ENCODE data around the gene ANGPTL7.
A peak's percentile ranks its signal among the peaks of the same experiment; 100 is the strongest.

The ANGPTL7 gene

GRCh38 chr1:11151114-11151513, 38.0 kb upstream of the ANGPTL7 start:
- DNase-seq (ENCODE audit: low read depth, low spot score) = no peak
- Histone ChIP-seq H3K27ac (no peak overlapping the region), H3K4me3 (no peak overlapping the region), H3K36me3 (ENCODE audit: insufficient read depth, low read length) (peaks cover 46% of the 10 kb centered on the region), H3K9ac (ENCODE audit: insufficient read length) (no peak overlapping the region), H3K9me3 (ENCODE audit: low read depth, low read length) (no peaks in the 10 kb centered on the region)
- TF ChIP-seq POLR2AphosphoS5 (IDR thresholded peaks at IDR 0.05; ENCODE audit: borderline replicate concordance, low read depth, low read length) = no peak
- TF ChIP-seq FOXP2 (optimal IDR thresholded peaks at IDR 0.05; ENCODE audit: control extremely low read depth, extremely low read length, insufficient read depth) = no peak
- TF ChIP-seq EZH2 (IDR thresholded peaks at IDR 0.05) = no peak

GRCh38 chr1:11151826-11152612, 37.1 kb upstream of the ANGPTL7 start:
- no peaks in the 10 kb centered on the region for H3K9me3 ChIP-seq (ENCODE audit: low read depth, low read length)
- H3K4me3 ChIP-seq = no peak overlapping the region
- no peak for TF ChIP-seq FOXP2 (optimal IDR thresholded peaks at IDR 0.05; ENCODE audit: control extremely low read depth, extremely low read length, insufficient read depth)
- TF ChIP-seq POLR2AphosphoS5 (IDR thresholded peaks at IDR 0.05; ENCODE audit: borderline replicate concordance, low read depth, low read length) = no peak
- no peak for TF ChIP-seq EZH2 (IDR thresholded peaks at IDR 0.05)
- H3K27ac ChIP-seq = peak overlapping the region; percentile 34; the same call in 1 of the 2 replicates
- no peak for DNase-seq (ENCODE audit: low read depth, low spot score)
- peaks cover 46% of the 10 kb centered on the region for H3K36me3 ChIP-seq (ENCODE audit: insufficient read depth, low read length)
- no peak overlapping the region for H3K9ac ChIP-seq (ENCODE audit: insufficient read length)

GRCh38 chr1:11152755-11153154, 36.4 kb upstream of the ANGPTL7 start:
- Histone ChIP-seq H3K9ac (ENCODE audit: insufficient read length) (peak overlapping the region; percentile 24), H3K27ac (peak overlapping the region; percentile 34; the same call in 1 of the 2 replicates), H3K4me3 (no peak overlapping the region), H3K9me3 (ENCODE audit: low read depth, low read length) (no peaks in the 10 kb centered on the region), H3K36me3 (ENCODE audit: insufficient read depth, low read length) (peaks cover 47% of the 10 kb centered on the region)
- no peak for DNase-seq (ENCODE audit: low read depth, low spot score)
- TF ChIP-seq POLR2AphosphoS5 (IDR thresholded peaks at IDR 0.05; ENCODE audit: borderline replicate concordance, low read depth, low read length) (no peak), FOXP2 (optimal IDR thresholded peaks at IDR 0.05; ENCODE audit: control extremely low read depth, extremely low read length, insufficient read depth) (no peak), EZH2 (IDR thresholded peaks at IDR 0.05) (no peak)

GRCh38 chr1:11153184-11153583, 36.0 kb upstream of the ANGPTL7 start:
- no peak for DNase-seq (ENCODE audit: low read depth, low spot score)
- H3K36me3 ChIP-seq (ENCODE audit: insufficient read depth, low read length) = peaks cover 45% of the 10 kb centered on the region
- H3K4me3 ChIP-seq = no peak overlapping the region
- H3K9ac ChIP-seq (ENCODE audit: insufficient read length) = no peak overlapping the region
- no peaks in the 10 kb centered on the region for H3K9me3 ChIP-seq (ENCODE audit: low read depth, low read length)
- TF ChIP-seq EZH2 (IDR thresholded peaks at IDR 0.05) (no peak), FOXP2 (optimal IDR thresholded peaks at IDR 0.05; ENCODE audit: control extremely low read depth, extremely low read length, insufficient read depth) (no peak)
- no peak overlapping the region for H3K27ac ChIP-seq

GRCh38 chr1:11156441-11156840, 32.7 kb upstream of the ANGPTL7 start:
- no peak overlapping the region for H3K27ac ChIP-seq
- no peak for DNase-seq (ENCODE audit: low read depth, low spot score)
- peaks cover 35% of the 10 kb centered on the region for H3K36me3 ChIP-seq (ENCODE audit: insufficient read depth, low read length)
- no peak overlapping the region for H3K9ac ChIP-seq (ENCODE audit: insufficient read length)
- no peak overlapping the region for H3K4me3 ChIP-seq
- H3K9me3 ChIP-seq (ENCODE audit: low read depth, low read length) = no peaks in the 10 kb centered on the region
- no peak for TF ChIP-seq FOXP2 (optimal IDR thresholded peaks at IDR 0.05; ENCODE audit: control extremely low read depth, extremely low read length, insufficient read depth)
- TF ChIP-seq POLR2AphosphoS5 (IDR thresholded peaks at IDR 0.05; ENCODE audit: borderline replicate concordance, low read depth, low read length) = no peak
- no peak for TF ChIP-seq EZH2 (IDR thresholded peaks at IDR 0.05)

- no peaks in the 10 kb centered on the region for H3K9me3 ChIP-seq (ENCODE audit: low read depth, low read length)
- H3K4me3 ChIP-seq = no peak overlapping the region
- peaks cover 35% of the 10 kb centered on the region for H3K36me3 ChIP-seq (ENCODE audit: insufficient read depth, low read length)
- TF ChIP-seq FOXP2 (optimal IDR thresholded peaks at IDR 0.05; ENCODE audit: control extremely low read depth, extremely low read length, insufficient read depth) (no peak), POLR2AphosphoS5 (IDR thresholded peaks at IDR 0.05; ENCODE audit: borderline replicate concordance, low read depth, low read length) (no peak), EZH2 (IDR thresholded peaks at IDR 0.05) (no peak)
- DNase-seq (ENCODE audit: low read depth, low spot score) = no peak
- no peak overlapping the region for H3K9ac ChIP-seq (ENCODE audit: insufficient read length)
- no peak overlapping the region for H3K27ac ChIP-seq
Observed at GRCh38 chr1:11156963-11157362, 32.2 kb upstream of the ANGPTL7 start.

- Histone ChIP-seq H3K9me3 (ENCODE audit: low read depth, low read length) (no peaks in the 10 kb centered on the region), H3K36me3 (ENCODE audit: insufficient read depth, low read length) (peaks cover 35% of the 10 kb centered on the region), H3K4me3 (no peak overlapping the region), H3K27ac (peak overlapping the region; percentile 85; the same call in 1 of the 2 replicates), H3K9ac (ENCODE audit: insufficient read length) (no peak overlapping the region)
- no peak for TF ChIP-seq FOXP2 (optimal IDR thresholded peaks at IDR 0.05; ENCODE audit: control extremely low read depth, extremely low read length, insufficient read depth)
- no peak for TF ChIP-seq EZH2 (IDR thresholded peaks at IDR 0.05)
- TF ChIP-seq POLR2AphosphoS5 (IDR thresholded peaks at IDR 0.05; ENCODE audit: borderline replicate concordance, low read depth, low read length) = no peak
- DNase-seq (ENCODE audit: low read depth, low spot score) = no peak
Observed at GRCh38 chr1:11157394-11157793, 31.8 kb upstream of the ANGPTL7 start.

- TF ChIP-seq POLR2AphosphoS5 (IDR thresholded peaks at IDR 0.05; ENCODE audit: borderline replicate concordance, low read depth, low read length) (no peak), EZH2 (IDR thresholded peaks at IDR 0.05) (no peak)
- H3K4me3 ChIP-seq = peak overlapping the region; percentile 44; the same call in 1 of the 2 replicates
- DNase-seq (ENCODE audit: low read depth, low spot score) = no peak
- no peaks in the 10 kb centered on the region for H3K9me3 ChIP-seq (ENCODE audit: low read depth, low read length)
- peak overlapping the region; percentile 85 for H3K27ac ChIP-seq
- H3K36me3 ChIP-seq (ENCODE audit: insufficient read depth, low read length) = peaks cover 35% of the 10 kb centered on the region
- H3K9ac ChIP-seq (ENCODE audit: insufficient read length) = peak overlapping the region; percentile 63
Observed at GRCh38 chr1:11157867-11158266, 31.3 kb upstream of the ANGPTL7 start.
